Measurements from ENCODE around the gene ULK4.

Gene ULK4

DNA sequence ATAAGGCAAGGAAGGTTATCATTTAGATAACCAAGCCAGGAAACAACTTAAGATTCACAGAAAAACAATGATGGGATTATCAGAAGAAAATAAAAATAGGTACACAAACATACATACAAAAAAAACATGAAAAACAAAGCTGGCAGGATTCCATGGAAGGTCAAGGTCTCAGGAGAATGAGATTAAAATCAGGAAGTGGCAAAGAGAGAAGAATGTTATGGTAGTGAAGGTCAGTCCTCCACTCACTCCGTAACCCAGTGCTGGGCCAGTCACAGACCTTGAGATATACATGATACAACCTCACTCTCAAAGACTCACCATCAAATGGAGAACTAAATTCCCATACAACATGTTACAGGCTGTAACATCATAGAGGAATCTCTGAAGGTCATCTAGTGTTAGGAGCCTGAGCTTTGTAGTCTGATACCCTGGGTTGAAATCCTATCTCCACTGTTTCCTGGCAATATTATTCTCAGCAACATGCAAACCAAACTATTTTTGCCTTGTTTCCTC, 668.7 kb downstream of the ULK4 start:
- H3K4me3 ChIP-seq (ENCODE audit: low read length, poor library complexity, severe bottlenecking): no peak overlapping the region
- TF ChIP-seq, protein P1, sequence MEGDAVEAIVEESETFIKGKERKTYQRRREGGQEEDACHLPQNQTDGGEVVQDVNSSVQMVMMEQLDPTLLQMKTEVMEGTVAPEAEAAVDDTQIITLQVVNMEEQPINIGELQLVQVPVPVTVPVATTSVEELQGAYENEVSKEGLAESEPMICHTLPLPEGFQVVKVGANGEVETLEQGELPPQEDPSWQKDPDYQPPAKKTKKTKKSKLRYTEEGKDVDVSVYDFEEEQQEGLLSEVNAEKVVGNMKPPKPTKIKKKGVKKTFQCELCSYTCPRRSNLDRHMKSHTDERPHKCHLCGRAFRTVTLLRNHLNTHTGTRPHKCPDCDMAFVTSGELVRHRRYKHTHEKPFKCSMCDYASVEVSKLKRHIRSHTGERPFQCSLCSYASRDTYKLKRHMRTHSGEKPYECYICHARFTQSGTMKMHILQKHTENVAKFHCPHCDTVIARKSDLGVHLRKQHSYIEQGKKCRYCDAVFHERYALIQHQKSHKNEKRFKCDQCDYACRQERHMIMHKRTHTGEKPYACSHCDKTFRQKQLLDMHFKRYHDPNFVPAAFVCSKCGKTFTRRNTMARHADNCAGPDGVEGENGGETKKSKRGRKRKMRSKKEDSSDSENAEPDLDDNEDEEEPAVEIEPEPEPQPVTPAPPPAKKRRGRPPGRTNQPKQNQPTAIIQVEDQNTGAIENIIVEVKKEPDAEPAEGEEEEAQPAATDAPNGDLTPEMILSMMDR (conservative IDR thresholded peaks at IDR 0.05; ENCODE audit: low read length): no peak
- no peak for TF ChIP-seq EZH2phosphoT487 (IDR thresholded peaks at IDR 0.05; ENCODE audit: borderline replicate concordance)
- H3F3A ChIP-seq (ENCODE audit: low read depth): no peaks in the 10 kb centered on the region
- H2AFZ ChIP-seq (ENCODE audit: low read length): no peak overlapping the region
- no peak overlapping the region for H3K4me2 ChIP-seq (ENCODE audit: low read depth, low read length, poor library complexity, severe bottlenecking)
- H3K79me2 ChIP-seq (ENCODE audit: insufficient read depth, low read length): no peaks in the 10 kb centered on the region
- H3K27me3 ChIP-seq (ENCODE audit: insufficient read depth, low read length, poor library complexity, severe bottlenecking): no peaks in the 10 kb centered on the region
- H3K36me3 ChIP-seq (ENCODE audit: insufficient read depth, low read length): no peaks in the 10 kb centered on the region
- H3K4me1 ChIP-seq (ENCODE audit: insufficient read depth, low read length, poor library complexity, severe bottlenecking): no peaks in the 10 kb centered on the region
- H4K20me1 ChIP-seq (ENCODE audit: insufficient read depth, low read length, poor library complexity, severe bottlenecking): no peaks in the 10 kb centered on the region
- H3K9ac ChIP-seq (ENCODE audit: low read depth, low read length, poor library complexity, severe bottlenecking): no peak overlapping the region
- no peaks in the 10 kb centered on the region for H3K9me2 ChIP-seq (replicated peaks; ENCODE audit: low read depth, low read length)
- H3K9me3 ChIP-seq (ENCODE audit: insufficient read depth, low read depth, low read length): no peaks in the 10 kb centered on the region

GRCh38 chr3:41290736-41291135, 671.2 kb downstream of the ULK4 start:
- Histone ChIP-seq H3K36me3 (ENCODE audit: insufficient read depth, low read length) (no peaks in the 10 kb centered on the region), H3K4me1 (ENCODE audit: insufficient read depth, low read length, poor library complexity, severe bottlenecking) (peaks cover 5% of the 10 kb centered on the region), H3K79me2 (ENCODE audit: insufficient read depth, low read length) (no peaks in the 10 kb centered on the region), H3F3A (ENCODE audit: low read depth) (no peaks in the 10 kb centered on the region), H3K9me2 (replicated peaks; ENCODE audit: low read depth, low read length) (no peaks in the 10 kb centered on the region), H3K4me2 (ENCODE audit: low read depth, low read length, poor library complexity, severe bottlenecking) (no peak overlapping the region), H4K20me1 (ENCODE audit: insufficient read depth, low read length, poor library complexity, severe bottlenecking) (no peaks in the 10 kb centered on the region), H3K4me3 (ENCODE audit: low read length, poor library complexity, severe bottlenecking) (no peak overlapping the region), H3K9me3 (ENCODE audit: insufficient read depth, low read depth, low read length) (no peaks in the 10 kb centered on the region), H2AFZ (ENCODE audit: low read length) (no peak overlapping the region), H3K27me3 (ENCODE audit: insufficient read depth, low read length, poor library complexity, severe bottlenecking) (no peaks in the 10 kb centered on the region), H3K9ac (ENCODE audit: low read depth, low read length, poor library complexity, severe bottlenecking) (no peak overlapping the region)
- no peak for TF ChIP-seq EZH2phosphoT487 (IDR thresholded peaks at IDR 0.05; ENCODE audit: borderline replicate concordance)
- TF ChIP-seq, protein P1 (conservative IDR thresholded peaks at IDR 0.05; ENCODE audit: low read length): no peak

- H3F3A ChIP-seq (ENCODE audit: low read depth): no peaks in the 10 kb centered on the region
- H3K4me3 ChIP-seq (ENCODE audit: low read length, poor library complexity, severe bottlenecking): no peak overlapping the region
- TF ChIP-seq, protein P1 (conservative IDR thresholded peaks at IDR 0.05; ENCODE audit: low read length): no peak
- TF ChIP-seq EZH2phosphoT487 (IDR thresholded peaks at IDR 0.05; ENCODE audit: borderline replicate concordance): no peak
- no peak overlapping the region for H2AFZ ChIP-seq (ENCODE audit: low read length)
- no peak overlapping the region for H3K9ac ChIP-seq (ENCODE audit: low read depth, low read length, poor library complexity, severe bottlenecking)
- H3K9me3 ChIP-seq (ENCODE audit: insufficient read depth, low read depth, low read length): no peaks in the 10 kb centered on the region
- no peaks in the 10 kb centered on the region for H3K79me2 ChIP-seq (ENCODE audit: insufficient read depth, low read length)
- no peaks in the 10 kb centered on the region for H4K20me1 ChIP-seq (ENCODE audit: insufficient read depth, low read length, poor library complexity, severe bottlenecking)
- no peak overlapping the region for H3K4me2 ChIP-seq (ENCODE audit: low read depth, low read length, poor library complexity, severe bottlenecking)
- H3K27me3 ChIP-seq (ENCODE audit: insufficient read depth, low read length, poor library complexity, severe bottlenecking): no peaks in the 10 kb centered on the region
- H3K4me1 ChIP-seq (ENCODE audit: insufficient read depth, low read length, poor library complexity, severe bottlenecking): peaks cover 5% of the 10 kb centered on the region
- no peaks in the 10 kb centered on the region for H3K36me3 ChIP-seq (ENCODE audit: insufficient read depth, low read length)
- H3K9me2 ChIP-seq (replicated peaks; ENCODE audit: low read depth, low read length): no peaks in the 10 kb centered on the region
Observed at GRCh38 chr3:41290306-41290705, 671.6 kb downstream of the ULK4 start.
